ENCODE results near the gene AKAP5.
"Not testable (repeated sequence)": the region's sequence is repeated elsewhere in the genome, so short reads cannot be mapped to it uniquely, and the experiment has no call there.

AKAP5 gene

GRCh38 chr14:64502887-64503433, 37.7 kb downstream of the AKAP5 start:
- peak; percentile 17 for DNase-seq (ENCODE audit: low spot score)

GRCh38 chr14:64503434-64504309, 38.4 kb downstream of the AKAP5 start, which contains the start of gene ZBTB25:
ZBTB25 (minus strand) TSS chr14:64503838; CDS start chr14:64490533, 13,305 bp downstream.
- DNase-seq (ENCODE audit: low spot score): peak; percentile 82

- peak; percentile 76 for DNase-seq (ENCODE audit: low spot score)
Measured at GRCh38 chr14:64504310-64504896, 39.1 kb downstream of the AKAP5 start, which contains the start of gene ZBTB1. ZBTB1 (plus strand) TSS chr14:64504770; CDS start chr14:64521505, 16,735 bp downstream.

GRCh38 chr14:64504897-64505794, 39.8 kb downstream of the AKAP5 start:
- DNase-seq (ENCODE audit: low spot score): peak; percentile 84

GRCh38 chr14:64506721-64507120, 41.4 kb downstream of the AKAP5 start:
- DNase-seq (ENCODE audit: low spot score): no peak

GRCh38 chr14:64507376-64508156, 42.3 kb downstream of the AKAP5 start:
- peak; percentile 9 for DNase-seq (ENCODE audit: low spot score)

GRCh38 chr14:64508215-64508776, 43.0 kb downstream of the AKAP5 start:
- no peak for DNase-seq (ENCODE audit: low spot score)

- no peak for DNase-seq (ENCODE audit: low spot score)
Measured at GRCh38 chr14:64509036-64509435, 43.7 kb downstream of the AKAP5 start.

- peak; percentile 39 for DNase-seq (ENCODE audit: low spot score)
Measured at GRCh38 chr14:64510825-64511671, 45.7 kb downstream of the AKAP5 start.

- no peak for DNase-seq (ENCODE audit: low spot score)
Measured at GRCh38 chr14:64513271-64513670, 48.0 kb downstream of the AKAP5 start.

- DNase-seq (ENCODE audit: low spot score): no peak
Measured at GRCh38 chr14:64515053-64515452, 49.8 kb downstream of the AKAP5 start.

GRCh38 chr14:64516969-64517368, 51.7 kb downstream of the AKAP5 start:
- no peak for DNase-seq (ENCODE audit: low spot score)

- not testable (repeated sequence) for DNase-seq (ENCODE audit: low spot score)
Measured at GRCh38 chr14:64517667-64518066, 52.4 kb downstream of the AKAP5 start.

GRCh38 chr14:64518229-64518628, 52.9 kb downstream of the AKAP5 start:
- no peak for DNase-seq (ENCODE audit: low spot score)

GRCh38 chr14:64520699-64521098, 55.4 kb downstream of the AKAP5 start:
- no peak for DNase-seq (ENCODE audit: low spot score)

GRCh38 chr14:64522591-64523355, 57.5 kb downstream of the AKAP5 start:
- no peak for DNase-seq (ENCODE audit: low spot score)
